GM12878 (cell line): ENCODE measurements around the gene AURKAIP1.

ENCODE experiments used
- CHD4 ChIP-seq: fragments of 200-600 bp; sonication (generic); IDR thresholded peaks from 2 replicates; pipeline ENCODE4 v1.6.1; 2016; ENCODE audit warnings: mild to moderate bottlenecking
- EZH2 ChIP-seq: IDR thresholded peaks from 2 replicates; pipeline ENCODE4 v1.6.1; 2012; ENCODE audit warnings: low read depth, mild to moderate bottlenecking, control low read depth, inconsistent platforms, low read length, borderline replicate concordance; ENCODE audit not compliant: control insufficient read depth
- RELB ChIP-seq: fragments of 450-650 bp; IDR thresholded peaks from 2 replicates; pipeline ENCODE4 v1.6.1; 2017; ENCODE audit warnings: low read depth, mild to moderate bottlenecking, moderate library complexity

GRCh38 chr1:1358433-1359271 is 16.4 kb downstream of the AURKAIP1 start, which contains the start of gene MXRA8:
- TF ChIP-seq RELB, result no peak
- TF ChIP-seq EZH2, result no peak
- TF ChIP-seq CHD4, result no peak
